CD14-positive monocyte (primary cell): ENCODE data around the gene HOXD11. TPM values are rescaled to one million over a fixed set of nuclear protein-coding genes. Genes with fewer than 3 reads are reported as not detected.

Experiments used
- DNase-seq, 3 donors: peaks; one replicate each; pipeline ENCODE4 v3.0.0-alpha.2; 2011 to 2022
- H2AFZ ChIP-seq: 2 replicates; pipeline ENCODE4 v1.6.0; 2012; ENCODE audit warnings: mild to moderate bottlenecking, low read depth, low read length, inconsistent platforms; ENCODE audit not compliant: insufficient read depth, poor library complexity, severe bottlenecking
- H3K27ac ChIP-seq, 2 donors: 1 replicate in 1 of 2; 2 replicates in 1 of 2; pipeline ENCODE4 v1.5.1; 2012 to 2013; ENCODE audit warnings: low read length in 2 of 2, control low read depth in 1 of 2, inconsistent platforms in 1 of 2, low read depth in 1 of 2, mild to moderate bottlenecking in 1 of 2
- H3K27me3 ChIP-seq, 2 donors: one replicate each; pipeline versions ENCODE4 v1.6.0 to v1.6.1; 2011 to 2013; ENCODE audit warnings: low read length in 2 of 2; ENCODE audit not compliant: control insufficient read depth in 2 of 2, insufficient read depth in 2 of 2
- H3K36me3 ChIP-seq, 2 donors: replicated peaks in 1 of 2; 1 replicate in 1 of 2; 2 replicates in 1 of 2; pipeline versions ENCODE4 v1.5.1 to v1.6.1; 2012 to 2013; ENCODE audit warnings: low read length in 2 of 2, control low read depth in 1 of 2, inconsistent platforms in 1 of 2, mild to moderate bottlenecking in 1 of 2; ENCODE audit not compliant: insufficient read depth in 2 of 2, control insufficient read depth in 1 of 2
- H3K4me1 ChIP-seq, 2 donors: 1 replicate in 1 of 2; 2 replicates in 1 of 2; pipeline versions ENCODE4 v1.5.1 to v1.6.1; 2012 to 2013; ENCODE audit warnings: low read length in 2 of 2, control low read depth in 1 of 2, inconsistent platforms in 1 of 2, mild to moderate bottlenecking in 1 of 2, moderate library complexity in 1 of 2; ENCODE audit not compliant: insufficient read depth in 2 of 2, control insufficient read depth in 1 of 2
- H3K4me2 ChIP-seq: replicated peaks from 2 replicates; pipeline ENCODE3; 2012; ENCODE audit warnings: low read length, moderate library complexity, mild to moderate bottlenecking; ENCODE audit not compliant: poor library complexity, severe bottlenecking; ENCODE audit errors: extremely low read depth
- H3K4me3 ChIP-seq, 3 experiments: fragments of 200-600 bp in 1 of 3; sonication (generic) in 1 of 3; replicated peaks in 1 of 3; 1 replicate in 2 of 3; 2 replicates in 1 of 3; pipeline ENCODE4 v1.5.1; 2011 to 2013; ENCODE audit warnings: low read length in 3 of 3, mild to moderate bottlenecking in 3 of 3, control low read depth in 2 of 3, low read depth in 2 of 3, inconsistent platforms in 1 of 3, moderate library complexity in 1 of 3
- H3K79me2 ChIP-seq: 2 replicates; pipeline ENCODE4 v1.6.0; 2012; ENCODE audit warnings: mild to moderate bottlenecking, control low read depth, inconsistent platforms, low read length, moderate library complexity; ENCODE audit not compliant: insufficient read depth
- H3K9ac ChIP-seq: 2 replicates; pipeline ENCODE4 v1.6.0; 2017; ENCODE audit warnings: low read length, mild to moderate bottlenecking; ENCODE audit not compliant: insufficient read depth, poor library complexity, severe bottlenecking
- H3K9me3 ChIP-seq, 2 donors: replicated peaks in 1 of 2; 1 replicate in 1 of 2; 2 replicates in 1 of 2; pipeline versions ENCODE4 v1.5.1 to v1.6.1; 2012 to 2013; ENCODE audit warnings: low read length in 2 of 2, control low read depth in 1 of 2; ENCODE audit not compliant: control insufficient read depth in 1 of 2, insufficient read depth in 1 of 2
- H4K20me1 ChIP-seq: 2 replicates; pipeline ENCODE4 v1.6.0; 2012; ENCODE audit warnings: mild to moderate bottlenecking, low read length, control low read depth, moderate library complexity; ENCODE audit not compliant: insufficient read depth
- H3K27ac Mint-ChIP-seq, 7 donors: one replicate each; pipeline ENCODE4 v1.8.0; 2020; ENCODE audit warnings: mild to moderate bottlenecking in 7 of 7, mixed read lengths in 7 of 7, moderate library complexity in 6 of 7, inconsistent platforms in 2 of 7
- H3K27me3 Mint-ChIP-seq, 3 donors: one replicate each; pipeline ENCODE4 v1.8.0; 2021 to 2022; ENCODE audit warnings: low read depth in 3 of 3, mild to moderate bottlenecking in 3 of 3, mixed read lengths in 3 of 3, moderate library complexity in 3 of 3, inconsistent platforms in 1 of 3
- H3K36me3 Mint-ChIP-seq, 2 donors: one replicate each; pipeline ENCODE4 v1.8.0; 2020; ENCODE audit warnings: mixed read lengths in 2 of 2, inconsistent platforms in 1 of 2, mild to moderate bottlenecking in 1 of 2
- H3K4me1 Mint-ChIP-seq: one replicate; pipeline ENCODE4 v1.8.0; 2020; ENCODE audit warnings: mild to moderate bottlenecking, mixed read lengths
- H3K4me3 Mint-ChIP-seq, 2 donors: one replicate each; pipeline ENCODE4 v1.8.0; 2020; ENCODE audit warnings: mild to moderate bottlenecking in 2 of 2, mixed read lengths in 2 of 2, moderate library complexity in 1 of 2
- H3K9me3 Mint-ChIP-seq, 7 donors: one replicate each; pipeline ENCODE4 v1.8.0; 2020 to 2022; ENCODE audit warnings: mixed read lengths in 7 of 7, mild to moderate bottlenecking in 6 of 7, moderate library complexity in 6 of 7, inconsistent platforms in 2 of 7
- WGBS: methylation state at CpG from one replicate; pipeline ENCODE4 v1.1.5; 2013; ENCODE audit warnings: missing lambda C conversion rate; ENCODE audit not compliant: insufficient coverage; 5-methylcytosine and 5-hydroxymethylcytosine counted together
- intact Hi-C, 2 donors: fragments of 100-400 bp; cut with micrococcal nuclease; formaldehyde crosslinking; loops; one replicate each; pipeline versions ENCODE4 v1.15.0 to v1.15.1; 2023
- polyA minus RNA-seq: library from RNA; depleted of rRNA, polyadenylated mRNA; stranded (reverse); fragments of >200 nt; gene quantifications from 2 replicates; pipeline ENCODE4 v1.2.3, GENCODE V29; 2012
- polyA plus RNA-seq, 3 donors: library from polyadenylated mRNA; depleted of rRNA in 1 of 3; unstranded in 2 of 3; stranded (reverse) in 1 of 3; fragments of 300-500 nt in 2 of 3; fragments of >200 nt in 1 of 3; fragmentation: Illumina TruSeq in 2 of 3; gene quantifications; 1 replicate in 2 of 3; 2 replicates in 1 of 3; pipeline ENCODE4 v1.2.3, GENCODE V29; 2012 to 2021
- total RNA-seq, 12 experiments: library from RNA in 1 of 12; stranded (reverse) in 1 of 12; fragments of 120-200 nt in 1 of 12; gene quantifications; one replicate each; pipeline ENCODE4 v1.2.4 and lab custom pipeline; 2013 to 2026; ENCODE audit warnings: mixed read lengths in 6 of 12, inconsistent platforms in 1 of 12
- TF ChIP-seq, protein P1 (sequence below): fragments of 200-600 bp; IDR thresholded peaks from one replicate; pipeline ENCODE4 v1.8.0; 2022; ENCODE audit warnings: antibody characterized with exemption, mild to moderate bottlenecking

The HOXD11 gene
- total RNA-seq (2013) = not detected
- not detected for polyA plus RNA-seq
- polyA minus RNA-seq = not detected in 2 replicates
- 0 to 1.2 (median 0) reads per million in 11 experiments for total RNA-seq (lab: John Stamatoyannopoulos, UW)

DNA sequence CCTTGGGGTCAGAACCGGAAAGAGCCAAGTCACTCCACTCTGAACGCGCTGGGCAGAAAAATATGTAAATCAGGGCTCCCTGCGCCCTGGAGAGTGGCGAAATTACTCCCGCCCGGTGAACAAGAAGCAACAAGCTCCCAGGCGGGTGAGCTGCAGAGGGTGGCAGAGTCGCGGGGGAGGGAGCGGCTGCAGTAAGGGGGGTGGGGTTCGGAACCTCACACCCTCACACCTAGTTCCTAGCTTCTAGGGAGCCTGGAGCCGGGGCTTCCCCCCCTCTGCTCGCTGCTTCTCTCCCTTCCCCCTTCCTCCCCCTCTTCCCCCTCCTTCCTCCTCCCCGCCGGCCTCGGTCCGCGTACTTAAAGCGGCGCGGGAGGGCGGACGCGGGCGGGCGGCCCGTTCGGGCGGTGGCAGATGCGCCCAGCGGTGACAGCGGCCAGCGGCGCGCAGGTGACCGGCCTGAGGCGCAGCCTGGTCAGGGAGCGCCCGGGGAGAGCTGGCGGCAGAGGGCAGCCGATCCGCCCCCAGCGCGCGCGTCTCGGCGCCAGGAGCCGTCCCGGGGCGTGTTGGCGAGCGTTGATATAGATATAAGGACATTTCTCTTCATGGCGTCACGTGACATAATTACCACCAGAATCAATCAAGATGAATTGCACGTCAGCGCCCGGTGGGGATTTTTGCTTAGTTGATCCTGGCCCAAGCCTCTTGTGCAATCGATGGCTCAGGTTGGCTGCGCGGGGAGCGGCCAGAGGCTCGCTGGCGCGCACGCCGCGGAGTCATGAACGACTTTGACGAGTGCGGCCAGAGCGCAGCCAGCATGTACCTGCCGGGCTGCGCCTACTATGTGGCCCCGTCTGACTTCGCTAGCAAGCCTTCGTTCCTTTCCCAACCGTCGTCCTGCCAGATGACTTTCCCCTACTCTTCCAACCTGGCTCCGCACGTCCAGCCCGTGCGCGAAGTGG lies at the start of gene HOXD11:
HOXD11 (plus strand) TSS at position 700 of the 959 bp plus-strand sequence; CDS start at position 776, 76 bp downstream.
- Histone ChIP-seq H3K79me2 (no peaks in the 10 kb centered on the region), H3K36me3 (no peaks in the 10 kb centered on the region), H3K9ac (no peak within 1 kb of the TSS), H3K9me3 (peaks cover 0 to 62% of the 10 kb centered on the region in 2 donors), H3K4me1 (peaks cover 6 to 12% of the 10 kb centered on the region in 2 donors), H3K27ac (no peak within 1 kb of the TSS), H3K27me3 (peaks cover 77 to 93% of the 10 kb centered on the region in 2 donors), H3K4me3 (peak within 1 kb of the TSS in 1 of 3 experiments; percentile 63), H2AFZ (no peak within 1 kb of the TSS), H3K4me2 (peak within 1 kb of the TSS; percentile 59), H4K20me1 (no peaks in the 10 kb centered on the region)
- peaks cover 89 to 98% (median 91%) of the 10 kb centered on the region in 3 donors for H3K27me3 Mint-ChIP-seq
- 5% methylated on average over 60 of the region's 85 CpGs for WGBS
- H3K4me3 Mint-ChIP-seq = peak within 1 kb of the TSS; percentile 54 to 87
- DNase-seq = peak in 1 of 3 donors; percentile 47
- no peak within 1 kb of the TSS for H3K27ac Mint-ChIP-seq
- TF ChIP-seq, protein P1, sequence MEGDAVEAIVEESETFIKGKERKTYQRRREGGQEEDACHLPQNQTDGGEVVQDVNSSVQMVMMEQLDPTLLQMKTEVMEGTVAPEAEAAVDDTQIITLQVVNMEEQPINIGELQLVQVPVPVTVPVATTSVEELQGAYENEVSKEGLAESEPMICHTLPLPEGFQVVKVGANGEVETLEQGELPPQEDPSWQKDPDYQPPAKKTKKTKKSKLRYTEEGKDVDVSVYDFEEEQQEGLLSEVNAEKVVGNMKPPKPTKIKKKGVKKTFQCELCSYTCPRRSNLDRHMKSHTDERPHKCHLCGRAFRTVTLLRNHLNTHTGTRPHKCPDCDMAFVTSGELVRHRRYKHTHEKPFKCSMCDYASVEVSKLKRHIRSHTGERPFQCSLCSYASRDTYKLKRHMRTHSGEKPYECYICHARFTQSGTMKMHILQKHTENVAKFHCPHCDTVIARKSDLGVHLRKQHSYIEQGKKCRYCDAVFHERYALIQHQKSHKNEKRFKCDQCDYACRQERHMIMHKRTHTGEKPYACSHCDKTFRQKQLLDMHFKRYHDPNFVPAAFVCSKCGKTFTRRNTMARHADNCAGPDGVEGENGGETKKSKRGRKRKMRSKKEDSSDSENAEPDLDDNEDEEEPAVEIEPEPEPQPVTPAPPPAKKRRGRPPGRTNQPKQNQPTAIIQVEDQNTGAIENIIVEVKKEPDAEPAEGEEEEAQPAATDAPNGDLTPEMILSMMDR = no peak
- peaks cover 3 to 16% of the 10 kb centered on the region in 2 donors for H3K36me3 Mint-ChIP-seq
- H3K9me3 Mint-ChIP-seq = peaks cover 0 to 43% (median 25%) of the 10 kb centered on the region in 7 donors
- H3K4me1 Mint-ChIP-seq = peaks cover 28% of the 10 kb centered on the region
- intact Hi-C loops = no loop called here

DNA sequence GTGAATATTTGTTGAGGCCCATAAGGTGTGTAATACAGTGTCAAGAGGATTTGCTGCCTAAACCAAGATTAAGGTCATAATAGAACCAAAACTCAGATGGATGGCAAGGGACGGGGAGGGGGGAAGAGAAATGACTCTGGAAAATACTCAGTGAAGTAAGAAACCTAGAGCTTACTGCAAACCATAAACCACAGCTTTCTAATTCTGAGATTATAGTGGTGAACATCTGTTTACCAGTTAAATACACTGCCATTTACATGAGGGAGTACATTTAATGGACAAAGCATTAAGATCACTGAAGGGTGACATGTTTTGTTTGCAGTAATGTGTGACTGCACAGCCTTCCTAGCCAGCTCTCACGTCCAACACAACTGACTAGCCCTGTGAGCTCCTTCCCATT lies 43.1 kb upstream of the HOXD11 start:
- intact Hi-C loops = no loop called here
- peaks cover 66 to 79% (median 72%) of the 10 kb centered on the region in 3 donors for H3K27me3 Mint-ChIP-seq

More for the DNA sequence above, 43.1 kb upstream of the HOXD11 start:
- peaks cover 4 to 10% of the 10 kb centered on the region in 2 donors for H3K4me1 ChIP-seq
- H3K4me1 Mint-ChIP-seq = peaks cover 14% of the 10 kb centered on the region
- H2AFZ ChIP-seq = no peak overlapping the region
- no peaks in the 10 kb centered on the region for H3K79me2 ChIP-seq
- peaks cover 3 to 24% of the 10 kb centered on the region in 2 donors for H3K9me3 ChIP-seq
- DNase-seq = no peak
- H4K20me1 ChIP-seq = no peaks in the 10 kb centered on the region
- H3K36me3 Mint-ChIP-seq = peaks cover 2 to 6% of the 10 kb centered on the region in 2 donors
- TF ChIP-seq, protein P1 = no peak
- peak overlapping the region in 1 of 2 donors; percentile 23 for H3K4me3 Mint-ChIP-seq
- no peak overlapping the region for H3K4me2 ChIP-seq
- no peak overlapping the region for H3K27ac ChIP-seq
- H3K27me3 ChIP-seq = peaks cover 66 to 88% of the 10 kb centered on the region in 2 donors
- WGBS = no CpG with 5 or more reads among the region's 2 CpGs
- H3K9ac ChIP-seq = no peak overlapping the region
- peaks cover 0 to 20% (median 6%) of the 10 kb centered on the region in 7 donors for H3K9me3 Mint-ChIP-seq
- no peak overlapping the region for H3K4me3 ChIP-seq
- H3K36me3 ChIP-seq = no peaks in the 10 kb centered on the region
- no peak overlapping the region for H3K27ac Mint-ChIP-seq
